ENCODE measurements around the gene KHNYN. TPM values are rescaled to one million over a fixed set of nuclear protein-coding genes. Genes with fewer than 3 reads are reported as not detected.

The KHNYN gene
- total RNA-seq, 4 donors from 2014 or later, result 56.7 to 145 (median 84.3) TPM

GRCh38 chr14:24483604-24484252 is 54.0 kb downstream of the KHNYN start:
- DNase-seq (ENCODE audit: low spot score in 2 of 2), result no peak
- H3K36me3 ChIP-seq, result no peaks in the 10 kb centered on the region
- no peaks in the 10 kb centered on the region for H3K4me1 ChIP-seq
- WGBS, result 58% methylated on average over 4 of the region's 4 CpGs
- no peaks in the 10 kb centered on the region for H3K27me3 ChIP-seq
- H3K27ac ChIP-seq, result no peak overlapping the region
- H3K9me3 ChIP-seq, result no peaks in the 10 kb centered on the region
- no peak overlapping the region for H3K4me3 ChIP-seq
- TF ChIP-seq EP300 (IDR thresholded peaks at IDR 0.05), result no peak
- no peak for TF ChIP-seq CTCF (IDR thresholded peaks at IDR 0.05)
- TF ChIP-seq POLR2AphosphoS5 (IDR thresholded peaks at IDR 0.05), result no peak
- no peak for TF ChIP-seq POLR2A (IDR thresholded peaks at IDR 0.05)

Other genes starting within 250 kb of the KHNYN start
- 10 to 100 TPM; 43.0 to 90.5 (median 58.0) TPM for gene IPO4, start 241.1 kb upstream of the KHNYN start, total RNA-seq
- gene TM9SF1, start 234.5 kb upstream of the KHNYN start, total RNA-seq, result 10 to 100 TPM; 38.1 to 58.3 (median 53.4) TPM
- not detected for gene TSSK4, start 224.3 kb upstream of the KHNYN start, total RNA-seq
- 10 to 100 TPM; 47.2 to 86.3 (median 63.6) TPM for gene CHMP4A, start 216.5 kb upstream of the KHNYN start, total RNA-seq
- gene MDP1, start 213.9 kb upstream of the KHNYN start, total RNA-seq, result 10 to 100 TPM; 10.9 to 18.2 (median 11.5) TPM
- gene NEDD8, start 197.6 kb upstream of the KHNYN start, total RNA-seq, result 100 to 1,000 TPM in 3 of 4 donors, 10 to 100 TPM in 1; 54.7 to 137 (median 104) TPM
- gene GMPR2, start 197.0 kb upstream of the KHNYN start, total RNA-seq, result 10 to 100 TPM; 25.4 to 49.7 (median 47.8) TPM
- gene TINF2, start 187.3 kb upstream of the KHNYN start, total RNA-seq, result 10 to 100 TPM; 43.0 to 61.0 (median 54.3) TPM
- 100 to 1,000 TPM; 127 to 144 (median 130) TPM for gene TGM1, start 166.8 kb upstream of the KHNYN start, total RNA-seq
- gene RABGGTA, start 158.4 kb upstream of the KHNYN start, total RNA-seq, result 10 to 100 TPM; 50.4 to 65.9 (median 53.1) TPM
- gene DHRS1, start 130.2 kb upstream of the KHNYN start, total RNA-seq, result 100 to 1,000 TPM in 1 of 4 donors, 10 to 100 TPM in 3; 49.0 to 101 (median 82.1) TPM
- gene NOP9, start 130.1 kb upstream of the KHNYN start, total RNA-seq, result 10 to 100 TPM; 19.8 to 31.2 (median 21.2) TPM
- 10 to 100 TPM; 23.4 to 32.7 (median 31.7) TPM for gene CIDEB, start 122.0 kb upstream of the KHNYN start, total RNA-seq
- 100 to 1,000 TPM; 131 to 184 (median 156) TPM for gene LTB4R2, start 119.8 kb upstream of the KHNYN start, total RNA-seq
- gene LTB4R, start 118.5 kb upstream of the KHNYN start, total RNA-seq, result 100 to 1,000 TPM in 2 of 4 donors, 10 to 100 TPM in 2; 83.1 to 137 (median 117) TPM
- 10 to 100 TPM in 2 of 4 donors, 1 to 10 TPM in 2; 3.9 to 33.2 (median 13.9) TPM for gene ADCY4, start 94.9 kb upstream of the KHNYN start, total RNA-seq
- gene RIPK3, start 90.0 kb upstream of the KHNYN start, total RNA-seq, result 10 to 100 TPM in 2 of 4 donors, 1 to 10 TPM in 2; 6.8 to 13.7 (median 11.1) TPM
- 10 to 100 TPM; 10.8 to 25.3 (median 12.2) TPM for gene NFATC4, start 61.8 kb upstream of the KHNYN start, total RNA-seq
- 10 to 100 TPM; 18.5 to 43.6 (median 29.8) TPM for gene NYNRIN, start 31.0 kb upstream of the KHNYN start, total RNA-seq
- 1 to 10 TPM in 1 of 4 donors, under 1 TPM in 2, not detected in 1; 0.30 to 2.6 (median 0.93) TPM for gene CBLN3, start 286 bp upstream of the KHNYN start, total RNA-seq
- 10 to 100 TPM; 30.1 to 82.3 (median 38.6) TPM for gene SDR39U1, start 12.8 kb downstream of the KHNYN start, total RNA-seq
- not detected for gene CMA1, start 78.3 kb downstream of the KHNYN start, total RNA-seq
- 1 to 10 TPM in 1 of 4 donors, under 1 TPM in 1, not detected in 2; 0.89 to 4.5 TPM for gene CTSG, start 146.3 kb downstream of the KHNYN start, total RNA-seq
- gene GZMH, start 179.7 kb downstream of the KHNYN start, total RNA-seq, result not detected
- under 1 TPM in 1 of 4 donors, not detected in 3; 0.72 TPM for gene GZMB, start 204.2 kb downstream of the KHNYN start, total RNA-seq